Endothelial cell of umbilical vein (primary cell): ENCODE data around the gene APOBEC3G. TPM values are rescaled to one million over a fixed set of nuclear protein-coding genes. Genes with fewer than 3 reads are reported as not detected.
"Not testable (repeated sequence)": the region's sequence is repeated elsewhere in the genome, so short reads cannot be mapped to it uniquely, and the experiment has no call there.

Experiments
- BruUV-seq: library from RNA; stranded (reverse); fragments of 400-500 nt; replicated peaks from 2 replicates; lab custom pipeline; 2021; lab: Mats Ljungman, UMichigan
- CTCF ChIA-PET: fragments of 300-600, 350-600 bp; sonication (Branson Sonifier 250); formaldehyde crosslinking; loops from one replicate; lab custom pipeline; 2021; ENCODE audit warnings: antibody characterized with exemption, inconsistent platforms; lab: Charles Lee
- POLR2A ChIA-PET: fragments of 300-600, 350-600 bp; sonication (Branson Sonifier 250); formaldehyde crosslinking; loops from one replicate; lab custom pipeline; 2021; ENCODE audit warnings: antibody characterized with exemption, inconsistent platforms; lab: Charles Lee
- DNase-seq: peaks from one replicate; pipeline ENCODE4 v3.0.0-alpha.2; 2011; ENCODE audit warnings: low read depth, low spot score
- FAIRE-seq: peaks from 2 replicates; lab custom pipeline; 2011; peaks lifted over from hg19 to GRCh38; lab: Jason Lieb, UNC
- H2AFZ ChIP-seq: 2 replicates; pipeline ENCODE4 v1.6.0; 2012; ENCODE audit warnings: low read depth, low read length, control low read depth, inconsistent platforms
- H3K27ac ChIP-seq: 2 replicates; pipeline ENCODE4 v1.5.1; 2011; ENCODE audit warnings: low read depth, mild to moderate bottlenecking, control low read depth, low read length, moderate library complexity; ENCODE audit not compliant: insufficient read depth
- H3K27me3 ChIP-seq, 2 experiments: 2 replicates each; pipeline versions ENCODE4 v1.6.0 to v1.6.1; 2011; ENCODE audit warnings: low read length in 2 of 2, mixed read lengths in 1 of 2; ENCODE audit not compliant: control insufficient read depth in 2 of 2, insufficient read depth in 2 of 2
- H3K36me3 ChIP-seq, 2 experiments: 2 replicates in 1 of 2; 3 replicates in 1 of 2; pipeline ENCODE4 v1.5.1; 2011; ENCODE audit warnings: low read length in 2 of 2, mild to moderate bottlenecking in 1 of 2, moderate library complexity in 1 of 2; ENCODE audit not compliant: control insufficient read depth in 2 of 2, insufficient read depth in 2 of 2; ENCODE audit errors: extremely low read depth in 1 of 2
- H3K4me1 ChIP-seq: 3 replicates; pipeline ENCODE4 v1.5.1; 2011; ENCODE audit warnings: mild to moderate bottlenecking, low read length; ENCODE audit not compliant: control insufficient read depth, insufficient read depth; ENCODE audit errors: extremely low read depth
- H3K4me2 ChIP-seq: 2 replicates; pipeline ENCODE4 v1.6.1; 2011; ENCODE audit warnings: low read length, control low read depth, mixed read lengths; ENCODE audit not compliant: insufficient read depth
- H3K4me3 ChIP-seq, 3 experiments: fragments of 200-600 bp in 1 of 3; sonication (generic), shearing (Covaris generic) in 1 of 3; replicated peaks in 1 of 3; 2 replicates each; pipeline ENCODE4 v1.5.1; 2011 to 2016; ENCODE audit warnings: control low read depth in 3 of 3, low read length in 3 of 3, mild to moderate bottlenecking in 2 of 3, inconsistent platforms in 1 of 3, low read depth in 1 of 3, moderate library complexity in 1 of 3; ENCODE audit not compliant: insufficient read depth in 1 of 3
- H3K79me2 ChIP-seq: 2 replicates; pipeline ENCODE4 v1.6.0; 2012; ENCODE audit warnings: low read length, inconsistent platforms; ENCODE audit not compliant: control insufficient read depth, insufficient read depth
- H3K9ac ChIP-seq: replicated peaks from 2 replicates; pipeline ENCODE3; 2011; ENCODE audit warnings: low read length, control low read depth; ENCODE audit not compliant: insufficient read depth; ENCODE audit errors: extremely low read depth
- H3K9me1 ChIP-seq: replicated peaks from 3 replicates; pipeline ENCODE4 v1.6.0; 2011; ENCODE audit warnings: mild to moderate bottlenecking, low read length; ENCODE audit not compliant: control insufficient read depth, insufficient read depth; ENCODE audit errors: extremely low read depth
- H3K9me3 ChIP-seq: replicated peaks from 2 replicates; pipeline ENCODE4 v1.5.1; 2012; ENCODE audit warnings: low read length, inconsistent platforms; ENCODE audit not compliant: control insufficient read depth, insufficient read depth
- H4K20me1 ChIP-seq: replicated peaks from 2 replicates; pipeline ENCODE3; 2011; ENCODE audit warnings: mild to moderate bottlenecking, low read length; ENCODE audit not compliant: control insufficient read depth, insufficient read depth; ENCODE audit errors: extremely low read depth
- dilution Hi-C: fragments of 300-500 bp; cut with MboI; formaldehyde crosslinking; loops from one replicate; pipeline ENCODE4 v1.15.0; 2019; ENCODE audit warnings: low sequenced_read_pairs; ENCODE audit not compliant: extremely low pct_ligation_motif_present
- intact Hi-C: fragments of 100-400 bp; cut with micrococcal nuclease; formaldehyde crosslinking; loops from one replicate; pipeline ENCODE4 v1.10.0; 2022
- polyA plus RNA-seq, 4 experiments: library from polyadenylated mRNA; depleted of rRNA in 3 of 4; stranded (reverse) in 3 of 4; unstranded in 1 of 4; fragments of >200 nt; gene quantifications; 2 replicates each; pipeline versions ENCODE4 v1.2.1 to v1.2.3, GENCODE V29; 2011 to 2012; ENCODE audit warnings: missing spikeins in 1 of 4
- total RNA-seq: library from RNA; stranded (reverse); gene quantifications from 2 replicates; pipeline ENCODE4 v1.2.3, GENCODE V29; 2021

APOBEC3G gene
- total and polyA plus RNA-seq, 2 donors (not counting 3 experiments of a cell fraction or from before 2014, with no cell fraction given), result 3.6 to 5.1 TPM

GRCh38 chr22:39063904-39064303, 13.2 kb upstream of the APOBEC3G start:
- DNase-seq, H3K4me2 ChIP-seq, POLR2A ChIA-PET, H3K9me3 ChIP-seq, H3K9ac ChIP-seq, H3K4me3 ChIP-seq, H4K20me1 ChIP-seq, FAIRE-seq, H3K27me3 ChIP-seq, H3K27ac ChIP-seq, H3K36me3 ChIP-seq, H2AFZ ChIP-seq, BruUV-seq, H3K4me1 ChIP-seq, H3K79me2 ChIP-seq, H3K9me1 ChIP-seq, dilution Hi-C loops, intact Hi-C loops: not testable (repeated sequence)
- CTCF ChIA-PET, result interaction anchor here (1.1 kb wide), 1 partner anchor 58 kb away, joined by 3 read pairs; no protein-coding TSS in a partner anchor

- H4K20me1 ChIP-seq, H2AFZ ChIP-seq, FAIRE-seq, H3K4me3 ChIP-seq, DNase-seq, H3K9me1 ChIP-seq, dilution Hi-C loops, H3K27me3 ChIP-seq, H3K27ac ChIP-seq, intact Hi-C loops, BruUV-seq, POLR2A ChIA-PET, H3K4me2 ChIP-seq, H3K79me2 ChIP-seq, H3K4me1 ChIP-seq, H3K36me3 ChIP-seq, H3K9ac ChIP-seq, H3K9me3 ChIP-seq: not testable (repeated sequence)
- CTCF ChIA-PET, result interaction anchor here (0.6 kb wide), 1 partner anchor 55 kb away, joined by 3 read pairs; no protein-coding TSS in a partner anchor
Observed at GRCh38 chr22:39066442-39067276, 10.4 kb upstream of the APOBEC3G start.
